Large intestine (tissue), 3 donors: ENCODE measurements around the gene PRR5. TPM values are rescaled to one million over a fixed set of nuclear protein-coding genes. Genes with fewer than 3 reads are reported as not detected.

Source experiments
- DNase-seq, 2 donors: peaks; one replicate each; pipeline versions ENCODE4 v3.0.0 to v3.0.0-alpha.2; 2013
- H3K27ac ChIP-seq: one replicate; pipeline ENCODE4 v1.5.1; 2013; ENCODE audit warnings: low read length
- H3K27me3 ChIP-seq: 2 replicates; pipeline ENCODE4 v1.6.1; 2013; ENCODE audit warnings: low read length; ENCODE audit not compliant: control insufficient read depth, insufficient read depth
- H3K36me3 ChIP-seq: 2 replicates; pipeline ENCODE4 v1.6.1; 2013; ENCODE audit warnings: low read length; ENCODE audit not compliant: control insufficient read depth, insufficient read depth
- H3K4me1 ChIP-seq: one replicate; pipeline ENCODE4 v1.6.1; 2013; ENCODE audit warnings: low read length; ENCODE audit not compliant: control insufficient read depth, insufficient read depth
- H3K4me3 ChIP-seq: one replicate; pipeline ENCODE4 v1.5.1; 2013; ENCODE audit warnings: low read length
- H3K9me3 ChIP-seq: one replicate; pipeline ENCODE4 v1.6.1; 2013; ENCODE audit warnings: mild to moderate bottlenecking, low read depth, low read length, moderate library complexity; ENCODE audit not compliant: control insufficient read depth
- WGBS: methylation state at CpG from one replicate; pipeline ENCODE4 v1.1.5; 2013; ENCODE audit warnings: low lambda C conversion rate; ENCODE audit not compliant: insufficient coverage; 5-methylcytosine and 5-hydroxymethylcytosine counted together
- polyA plus RNA-seq: library from polyadenylated mRNA; unstranded; fragments of 120-200 nt; gene quantifications from one replicate; pipeline ENCODE4 v1.2.1, GENCODE V29; 2013

PRR5 gene
- polyA plus RNA-seq, 1 donor, result 44.5 TPM

DNA sequence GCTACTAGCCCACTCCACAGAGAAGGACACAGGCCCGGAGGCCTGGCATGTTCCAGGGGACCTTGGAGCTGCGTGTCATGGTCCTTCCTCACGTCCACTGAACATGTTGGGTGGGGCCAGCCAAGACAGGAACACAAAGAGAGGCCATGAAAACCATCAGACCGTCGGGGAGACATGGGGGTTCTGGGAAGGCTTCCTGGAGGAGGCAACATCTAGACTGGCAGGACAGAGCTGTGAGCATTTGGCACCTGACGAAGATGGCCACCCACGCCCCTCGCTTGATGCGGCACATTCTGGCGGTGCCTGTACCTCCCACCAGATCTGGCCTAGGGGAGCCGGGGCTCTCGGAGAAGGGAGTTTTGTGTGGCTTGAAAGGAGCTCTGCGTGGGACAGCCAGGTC lies 25.7 kb downstream of the PRR5 start:
- peaks cover 46% of the 10 kb centered on the region for H3K36me3 ChIP-seq
- H3K4me1 ChIP-seq, result peaks cover 31% of the 10 kb centered on the region
- WGBS, result no CpG with 5 or more reads among the region's 13 CpGs
- no peak overlapping the region for H3K4me3 ChIP-seq
- no peaks in the 10 kb centered on the region for H3K9me3 ChIP-seq
- H3K27ac ChIP-seq, result no peak overlapping the region
- no peaks in the 10 kb centered on the region for H3K27me3 ChIP-seq
- no peak for DNase-seq

DNA sequence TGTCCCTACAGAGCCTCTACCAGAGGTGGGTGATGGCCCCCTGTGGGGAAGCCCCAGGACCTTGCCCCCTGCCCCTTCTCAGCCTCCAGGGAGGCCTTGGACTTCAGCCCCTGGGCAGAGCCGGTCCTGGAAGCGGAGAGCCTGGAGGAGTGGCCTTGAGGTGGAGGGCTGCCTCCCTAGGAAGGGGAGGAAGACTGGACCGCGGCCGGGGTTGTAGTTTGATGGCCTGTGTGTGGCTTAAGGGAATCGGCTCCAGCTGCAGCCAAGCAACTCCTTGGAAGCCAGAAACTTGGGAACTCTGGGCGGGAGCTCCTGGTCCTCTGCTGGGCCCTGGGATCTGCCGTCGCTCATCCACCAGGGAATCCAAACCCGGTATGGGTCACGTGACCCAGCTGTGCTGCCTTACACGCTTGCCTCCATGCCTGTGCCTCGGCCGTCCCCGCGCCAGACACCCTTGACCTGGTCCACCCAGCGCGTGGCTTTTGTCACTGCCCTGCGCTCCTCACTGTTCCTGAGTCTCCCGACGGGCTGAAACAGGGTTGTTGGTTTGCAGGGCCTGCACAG lies 26.8 kb downstream of the PRR5 start:
- peak overlapping the region; percentile 56 for H3K27ac ChIP-seq
- no CpG with 5 or more reads among the region's 21 CpGs for WGBS
- H3K36me3 ChIP-seq, result peaks cover 53% of the 10 kb centered on the region

DNA sequence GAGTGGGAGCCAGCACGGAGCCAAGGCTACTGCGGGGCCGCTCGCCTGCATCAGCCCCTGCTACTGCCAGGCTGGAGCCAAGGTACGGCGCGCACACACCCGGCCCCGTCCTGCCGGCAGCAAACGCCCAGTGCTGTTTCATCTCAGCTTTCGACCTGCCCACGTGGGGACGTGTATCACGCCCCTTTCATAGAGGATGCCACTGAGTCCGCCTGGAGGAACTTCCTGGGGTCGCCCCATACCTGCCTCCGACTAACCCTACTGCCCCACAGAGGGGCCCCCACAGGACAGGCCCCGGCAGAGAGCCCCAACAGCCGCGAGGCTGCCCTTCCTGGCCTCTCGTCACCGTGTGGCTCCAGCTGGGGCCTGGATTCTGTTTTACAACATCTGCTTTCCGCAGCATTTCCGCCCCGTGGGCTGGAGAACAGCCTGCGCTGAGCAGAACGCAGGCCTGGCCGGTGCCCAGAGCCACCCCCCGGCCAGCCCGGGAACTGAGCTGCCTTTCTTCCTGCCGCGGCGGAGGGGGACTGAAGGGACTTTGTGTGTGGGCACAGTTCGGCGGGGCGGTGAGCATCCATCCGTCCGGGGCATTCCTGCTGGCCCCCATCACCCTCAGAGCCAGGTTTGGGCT lies 27.5 kb downstream of the PRR5 start:
- Histone ChIP-seq H3K9me3 (no peaks in the 10 kb centered on the region), H3K4me1 (peaks cover 26% of the 10 kb centered on the region), H3K36me3 (peaks cover 53% of the 10 kb centered on the region), H3K27me3 (no peaks in the 10 kb centered on the region), H3K27ac (peak overlapping the region; percentile 56), H3K4me3 (no peak overlapping the region)
- no CpG with 5 or more reads among the region's 39 CpGs for WGBS
- peak; percentile 57 to 66 for DNase-seq

More for the DNA sequence above, 26.8 kb downstream of the PRR5 start:
- H3K4me1 ChIP-seq, result peaks cover 27% of the 10 kb centered on the region
- no peaks in the 10 kb centered on the region for H3K27me3 ChIP-seq
- H3K4me3 ChIP-seq, result no peak overlapping the region
- DNase-seq, result peak in 1 of 2 donors; percentile 71
- no peaks in the 10 kb centered on the region for H3K9me3 ChIP-seq

DNA sequence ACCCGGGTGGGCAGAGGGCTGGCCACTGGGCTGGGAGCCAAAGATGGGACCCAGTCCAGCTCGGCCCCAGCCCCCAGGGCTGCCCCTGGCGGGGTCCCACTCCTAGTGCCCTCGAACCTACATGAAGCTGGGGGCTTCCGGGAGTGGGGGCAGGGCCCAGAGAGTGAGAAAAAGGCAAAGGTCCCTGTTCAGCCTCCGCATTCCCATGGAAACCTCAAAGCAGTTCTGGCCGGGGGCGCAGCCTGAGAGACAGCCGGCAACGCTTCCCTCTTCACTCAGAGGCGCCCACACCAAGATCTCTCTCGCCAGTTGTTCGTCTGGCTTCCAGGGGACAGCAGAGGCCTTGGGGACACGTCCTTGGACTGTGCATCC lies 28.0 kb downstream of the PRR5 start:
- no peaks in the 10 kb centered on the region for H3K27me3 ChIP-seq
- H3K9me3 ChIP-seq, result no peaks in the 10 kb centered on the region
- H3K36me3 ChIP-seq, result peaks cover 53% of the 10 kb centered on the region
- no peak overlapping the region for H3K4me3 ChIP-seq
- peaks cover 21% of the 10 kb centered on the region for H3K4me1 ChIP-seq
- peak overlapping the region; percentile 43 for H3K27ac ChIP-seq
- no peak for DNase-seq
- WGBS, result no CpG with 5 or more reads among the region's 14 CpGs

DNA sequence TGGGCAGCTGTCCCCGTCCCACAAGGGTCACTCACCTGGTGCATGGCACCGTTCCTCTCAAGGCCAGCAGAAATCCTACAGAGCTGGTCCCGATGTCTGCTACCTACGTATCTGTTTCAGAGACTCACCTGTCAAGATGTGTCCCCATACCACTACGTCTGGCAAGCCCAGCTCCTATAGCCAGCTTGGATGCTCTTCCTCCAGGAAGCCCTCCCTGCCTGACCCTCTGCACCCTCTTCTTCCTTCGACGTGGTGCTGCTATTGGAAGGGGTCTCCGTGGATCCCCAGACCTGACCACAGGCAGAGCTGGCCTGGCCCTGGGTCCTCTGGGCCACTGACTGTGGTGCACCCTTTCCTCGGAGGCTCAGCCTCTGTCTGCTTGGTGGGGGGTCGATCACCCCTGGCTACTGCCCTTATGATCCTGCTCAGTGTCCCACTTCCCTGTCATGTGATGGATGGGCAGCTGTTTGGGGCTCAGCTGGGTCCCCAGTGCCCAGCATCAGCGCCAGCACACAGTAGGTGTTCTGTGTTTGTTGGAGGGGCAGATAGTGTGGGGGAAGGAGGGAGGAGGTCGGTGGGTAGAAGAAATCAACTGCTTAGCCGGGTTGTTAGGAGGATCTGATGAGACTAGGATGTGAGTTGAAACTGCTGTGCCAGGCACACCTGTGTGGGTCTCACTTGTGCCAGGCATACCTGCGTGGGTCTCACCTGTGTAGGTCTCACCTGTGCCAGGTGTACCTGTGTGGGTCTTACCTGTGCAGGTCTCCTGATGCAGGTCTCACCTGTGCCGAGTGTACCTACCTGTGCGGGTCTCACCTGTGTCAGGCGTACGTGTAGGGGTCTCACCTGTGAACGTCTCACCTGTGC lies 28.7 kb downstream of the PRR5 start:
- Histone ChIP-seq H3K4me3 (no peak overlapping the region), H3K27me3 (no peaks in the 10 kb centered on the region), H3K36me3 (peaks cover 51% of the 10 kb centered on the region), H3K9me3 (no peaks in the 10 kb centered on the region), H3K4me1 (peaks cover 17% of the 10 kb centered on the region), H3K27ac (no peak overlapping the region)
- no CpG with 5 or more reads among the region's 19 CpGs for WGBS
- DNase-seq, result no peak

DNA sequence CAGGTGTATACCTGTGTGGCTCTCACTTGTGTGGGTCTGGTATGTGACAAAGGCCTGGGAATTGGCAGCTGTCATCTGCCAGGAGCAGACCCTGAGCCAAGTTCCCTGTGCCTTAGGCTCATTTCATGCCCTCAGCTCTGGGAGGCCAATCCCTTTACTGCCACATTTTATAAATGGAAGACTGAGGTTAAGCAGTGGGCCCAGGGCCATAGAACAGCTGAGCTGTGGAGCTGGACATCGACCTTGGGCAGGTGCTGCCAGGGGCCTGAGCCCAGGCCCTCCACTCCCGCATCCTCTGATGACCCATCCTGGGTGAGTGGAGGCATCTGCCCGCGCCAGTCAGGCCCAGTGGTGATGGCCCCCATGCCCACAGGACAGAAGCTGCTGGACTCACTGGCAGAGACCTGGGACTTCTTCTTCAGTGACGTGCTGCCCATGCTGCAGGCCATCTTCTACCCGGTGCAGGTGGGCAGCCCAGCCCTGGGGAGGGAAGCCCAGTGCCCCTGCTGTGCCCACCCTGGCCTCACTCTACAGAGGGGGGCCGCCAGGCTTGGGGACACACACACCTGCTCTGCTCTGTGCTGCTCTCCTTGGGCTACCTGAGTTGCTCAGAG lies 29.5 kb downstream of the PRR5 start:
- WGBS, result no CpG with 5 or more reads among the region's 7 CpGs
- Histone ChIP-seq H3K4me3 (no peak overlapping the region), H3K27ac (no peak overlapping the region), H3K27me3 (no peaks in the 10 kb centered on the region), H3K36me3 (peaks cover 44% of the 10 kb centered on the region), H3K4me1 (peaks cover 21% of the 10 kb centered on the region), H3K9me3 (no peaks in the 10 kb centered on the region)
- DNase-seq, result no peak

DNA sequence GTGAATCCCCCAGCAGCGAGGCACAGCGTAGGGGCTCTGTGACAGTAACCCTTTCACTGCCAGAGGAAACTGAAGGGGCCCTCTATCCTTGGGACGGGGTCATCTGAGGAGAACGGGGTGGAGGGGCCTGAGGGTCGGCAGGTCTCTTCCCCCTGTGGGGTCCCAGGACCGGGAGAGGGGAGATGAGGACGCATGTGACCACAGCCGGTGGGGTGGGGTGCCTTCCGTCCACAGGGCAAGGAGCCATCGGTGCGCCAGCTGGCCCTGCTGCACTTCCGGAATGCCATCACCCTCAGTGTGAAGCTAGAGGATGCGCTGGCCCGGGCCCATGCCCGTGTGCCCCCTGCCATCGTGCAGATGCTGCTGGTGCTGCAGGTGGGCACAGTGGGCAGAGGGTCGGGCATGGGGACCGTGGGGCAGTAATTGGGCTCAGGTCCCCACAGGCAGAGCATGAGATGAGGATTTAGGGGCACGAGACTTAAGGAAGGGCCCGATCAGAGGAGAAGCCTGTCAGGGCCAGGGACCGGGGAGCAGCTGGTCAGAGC lies 30.1 kb downstream of the PRR5 start:
- no peak overlapping the region for H3K27ac ChIP-seq
- WGBS, result no CpG with 5 or more reads among the region's 21 CpGs
- H3K4me1 ChIP-seq, result peaks cover 21% of the 10 kb centered on the region
- H3K27me3 ChIP-seq, result no peaks in the 10 kb centered on the region
- H3K36me3 ChIP-seq, result peaks cover 39% of the 10 kb centered on the region
- no peak overlapping the region for H3K4me3 ChIP-seq
- DNase-seq, result no peak
- H3K9me3 ChIP-seq, result no peaks in the 10 kb centered on the region

DNA sequence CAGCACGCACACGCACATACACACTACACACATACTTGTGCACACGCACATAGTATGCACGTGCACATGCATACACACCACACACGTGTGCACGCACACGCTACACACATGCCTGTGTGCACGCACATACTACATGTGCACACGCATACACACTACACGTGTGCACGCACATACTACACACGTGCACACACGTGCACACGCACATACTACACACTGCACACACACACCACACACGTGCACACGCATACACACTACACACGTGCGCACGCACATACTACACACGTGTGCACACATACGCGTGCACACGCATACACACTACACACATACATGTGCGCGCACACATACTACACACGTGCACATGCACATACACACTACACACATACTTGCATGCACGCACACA lies 30.7 kb downstream of the PRR5 start:
- DNase-seq, result no peak
- H3K27ac ChIP-seq, result no peak overlapping the region
- H3K27me3 ChIP-seq, result no peaks in the 10 kb centered on the region
- no peaks in the 10 kb centered on the region for H3K9me3 ChIP-seq
- H3K4me3 ChIP-seq, result no peak overlapping the region
- H3K4me1 ChIP-seq, result peaks cover 26% of the 10 kb centered on the region
- H3K36me3 ChIP-seq, result peaks cover 33% of the 10 kb centered on the region
- no CpG with 5 or more reads among the region's 27 CpGs for WGBS

DNA sequence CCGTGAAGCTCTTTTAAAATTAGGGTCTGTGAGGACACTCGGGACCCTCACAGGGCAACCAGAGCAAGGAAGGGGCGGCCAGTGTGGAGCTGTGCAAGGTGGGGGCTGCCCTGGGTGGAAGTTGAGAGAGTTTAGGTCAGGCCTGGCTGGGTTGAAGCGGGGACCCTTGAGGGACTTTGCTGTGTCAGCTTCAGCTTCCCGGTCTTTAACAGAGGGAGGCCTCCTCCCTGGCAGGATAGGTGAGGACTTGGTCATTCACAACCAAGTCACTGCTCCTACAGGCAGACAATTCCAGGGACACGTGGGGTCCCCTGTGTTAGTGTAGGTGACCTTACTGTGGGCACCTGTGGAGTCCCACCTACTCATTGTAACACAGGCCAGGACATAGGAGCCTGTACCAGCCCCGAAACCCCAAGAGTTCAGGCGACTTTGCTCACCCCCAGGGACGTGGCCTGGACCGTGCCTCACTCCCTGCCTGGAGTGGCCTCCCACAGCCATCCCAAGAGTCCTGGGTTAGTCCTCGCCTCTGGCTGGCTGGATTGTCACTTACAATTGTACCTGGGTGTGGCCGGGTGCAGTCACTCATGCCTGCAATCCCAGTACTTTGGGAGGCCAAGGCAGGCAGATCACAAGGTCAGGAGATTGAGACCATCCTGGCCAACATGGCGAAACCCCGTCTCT lies 31.6 kb downstream of the PRR5 start:
- Histone ChIP-seq H3K27ac (no peak overlapping the region), H3K9me3 (no peaks in the 10 kb centered on the region), H3K4me3 (no peak overlapping the region), H3K36me3 (peaks cover 25% of the 10 kb centered on the region), H3K27me3 (no peaks in the 10 kb centered on the region), H3K4me1 (peaks cover 27% of the 10 kb centered on the region)
- no CpG with 5 or more reads among the region's 14 CpGs for WGBS
- no peak for DNase-seq

DNA sequence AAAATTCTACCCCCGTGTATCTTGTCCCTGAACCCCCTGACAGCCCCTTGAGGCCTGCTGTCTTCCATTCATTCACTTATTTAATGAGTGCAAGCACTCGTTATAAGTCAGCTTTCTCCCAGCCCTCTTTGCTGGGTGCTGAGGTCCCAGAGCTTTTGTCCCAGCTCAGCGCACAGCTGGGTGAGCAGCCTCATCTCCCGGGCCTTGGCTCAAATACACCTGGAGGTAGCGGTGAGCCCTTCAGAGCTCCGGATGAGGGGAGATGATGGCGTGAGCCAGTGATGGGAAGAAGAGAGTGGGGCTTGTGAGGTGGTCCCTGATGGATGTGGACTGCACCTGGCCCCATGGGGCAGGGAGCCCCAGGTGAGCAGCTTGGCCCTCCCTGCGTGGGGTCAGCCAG lies 32.3 kb downstream of the PRR5 start:
- H3K27me3 ChIP-seq, result no peaks in the 10 kb centered on the region
- H3K4me1 ChIP-seq, result peaks cover 24% of the 10 kb centered on the region
- H3K36me3 ChIP-seq, result peaks cover 21% of the 10 kb centered on the region
- H3K4me3 ChIP-seq, result no peak overlapping the region
- no peak overlapping the region for H3K27ac ChIP-seq
- H3K9me3 ChIP-seq, result no peaks in the 10 kb centered on the region
- WGBS, result no CpG with 5 or more reads among the region's 8 CpGs
- DNase-seq, result no peak
